H1 (cell line): ENCODE measurements around the gene PPP1R18. TPM values are rescaled to one million over a fixed set of nuclear protein-coding genes. Genes with fewer than 3 reads are reported as not detected.

ENCODE experiments used
- CTCF ChIA-PET: fragments of 300-600 bp; sonication (Branson Sonifier 250); formaldehyde crosslinking; loops from one replicate; lab custom pipeline; 2021; ENCODE audit not compliant: partially characterized antibody; lab: Charles Lee
- POLR2A ChIA-PET: fragments of 300-600 bp; sonication (Branson Sonifier 250); formaldehyde crosslinking; loops from one replicate; lab custom pipeline; 2021; ENCODE audit warnings: inconsistent platforms; ENCODE audit not compliant: partially characterized antibody; lab: Charles Lee
- DNase-seq, 2 experiments: peaks; one replicate each; pipeline versions ENCODE4 v3.0.0 to v3.0.0-alpha.2; 2010 to 2022; ENCODE audit warnings: low spot score in 2 of 2, low read depth in 1 of 2, mixed read lengths in 1 of 2
- FAIRE-seq: peaks from 2 replicates; lab custom pipeline; 2011; peaks lifted over from hg19 to GRCh38; lab: Jason Lieb, UNC
- H2AFZ ChIP-seq: 2 replicates; pipeline ENCODE4 v1.8.1; 2012; ENCODE audit warnings: low read length, inconsistent platforms
- H2AK5ac ChIP-seq: 2 replicates; pipeline ENCODE4 v1.6.1; 2013; ENCODE audit warnings: low read depth, low read length
- H2BK120ac ChIP-seq: replicated peaks from 2 replicates; pipeline ENCODE3; 2013; ENCODE audit warnings: low read depth, low read length, inconsistent platforms
- H2BK12ac ChIP-seq: 2 replicates; pipeline ENCODE4 v1.6.1; 2013; ENCODE audit warnings: low read depth, low read length
- H2BK15ac ChIP-seq: 2 replicates; pipeline ENCODE4 v1.6.1; 2013; ENCODE audit warnings: low read length
- H2BK20ac ChIP-seq: 2 replicates; pipeline ENCODE4 v1.6.1; 2013; ENCODE audit warnings: low read length
- H2BK5ac ChIP-seq: 2 replicates; pipeline ENCODE4 v1.6.1; 2013; ENCODE audit warnings: low read depth, low read length
- H3K14ac ChIP-seq: 2 replicates; pipeline ENCODE4 v1.6.1; 2013; ENCODE audit warnings: inconsistent platforms; ENCODE audit not compliant: insufficient read length
- H3K18ac ChIP-seq: 2 replicates; pipeline ENCODE4 v1.6.1; 2013; ENCODE audit warnings: low read length; ENCODE audit errors: extremely low read depth
- H3K23ac ChIP-seq: 2 replicates; pipeline ENCODE4 v1.6.1; 2013; ENCODE audit warnings: inconsistent platforms; ENCODE audit not compliant: insufficient read length
- H3K23me2 ChIP-seq: 2 replicates; pipeline ENCODE4 v1.6.1; 2013; ENCODE audit warnings: low read depth, low read length
- H3K27ac ChIP-seq: 2 replicates; pipeline ENCODE4 v1.6.1; 2011; ENCODE audit warnings: low read depth, low read length, inconsistent platforms
- H3K27me3 ChIP-seq, 4 experiments: replicated peaks in 1 of 4; 1 replicate in 1 of 4; 2 replicates in 3 of 4; pipeline versions ENCODE4 v1.6.1 to v1.8.1; 2011 to 2013; ENCODE audit warnings: low read length in 3 of 4, mild to moderate bottlenecking in 3 of 4, inconsistent platforms in 2 of 4, mixed read lengths in 2 of 4, moderate library complexity in 1 of 4; ENCODE audit not compliant: control insufficient read depth in 3 of 4, insufficient read depth in 3 of 4; ENCODE audit errors: extremely low read depth in 1 of 4
- H3K36me3 ChIP-seq, 4 experiments: 2 replicates each; pipeline versions ENCODE4 v1.6.1 to v1.8.1; 2011 to 2013; ENCODE audit warnings: mild to moderate bottlenecking in 4 of 4, low read length in 3 of 4, moderate library complexity in 2 of 4, control low read depth in 1 of 4, inconsistent platforms in 1 of 4; ENCODE audit not compliant: insufficient read depth in 4 of 4, control insufficient read depth in 2 of 4
- H3K4ac ChIP-seq: replicated peaks from 2 replicates; pipeline ENCODE3; 2013; ENCODE audit warnings: low read length, low read depth, mixed read lengths, inconsistent platforms; ENCODE audit not compliant: insufficient read length
- H3K4me1 ChIP-seq, 4 experiments: replicated peaks in 1 of 4; 1 replicate in 1 of 4; 2 replicates in 3 of 4; pipeline versions ENCODE4 v1.6.1 to v1.8.1; 2011 to 2013; ENCODE audit warnings: low read length in 3 of 4, inconsistent platforms in 2 of 4, mixed read lengths in 1 of 4; ENCODE audit not compliant: insufficient read depth in 4 of 4, control insufficient read depth in 3 of 4
- H3K4me2 ChIP-seq, 2 experiments: 2 replicates each; pipeline versions ENCODE4 v1.6.1 to v1.8.1; 2011 to 2013; ENCODE audit warnings: low read depth in 2 of 2, low read length in 2 of 2, control low read depth in 1 of 2, inconsistent platforms in 1 of 2, mild to moderate bottlenecking in 1 of 2; ENCODE audit not compliant: insufficient read depth in 1 of 2
- H3K4me3 ChIP-seq, 4 experiments: fragments of 200-600, 300-600 bp in 1 of 4; sonication (generic), shearing (Covaris generic), sonication (Bioruptor Twin) in 1 of 4; 2 replicates each; pipeline versions ENCODE4 v1.5.1 to v1.8.1; 2011 to 2016; ENCODE audit warnings: low read length in 4 of 4, low read depth in 3 of 4, control low read depth in 2 of 4, inconsistent platforms in 2 of 4, mild to moderate bottlenecking in 2 of 4, mixed read lengths in 1 of 4, moderate library complexity in 1 of 4; ENCODE audit not compliant: insufficient read depth in 2 of 4; ENCODE audit errors: extremely low read depth in 1 of 4
- H3K56ac ChIP-seq: replicated peaks from 2 replicates; pipeline ENCODE3; 2013; ENCODE audit warnings: low read depth, mild to moderate bottlenecking, mixed read lengths, low read length, inconsistent platforms; ENCODE audit not compliant: insufficient read length
- H3K79me1 ChIP-seq: 2 replicates; pipeline ENCODE4 v1.6.1; 2013; ENCODE audit warnings: low read depth, low read length, control low read depth
- H3K79me2 ChIP-seq, 2 experiments: 2 replicates each; pipeline versions ENCODE4 v1.6.1 to v1.8.1; 2012 to 2013; ENCODE audit warnings: low read length in 2 of 2, mild to moderate bottlenecking in 2 of 2, inconsistent platforms in 1 of 2; ENCODE audit not compliant: insufficient read depth in 2 of 2, control insufficient read depth in 1 of 2
- H3K9ac ChIP-seq, 4 experiments: replicated peaks in 1 of 4; 1 replicate in 1 of 4; 2 replicates in 3 of 4; pipeline versions ENCODE4 v1.6.1 to v1.8.1; 2011 to 2013; ENCODE audit warnings: low read depth in 3 of 4, low read length in 3 of 4, control low read depth in 2 of 4, mild to moderate bottlenecking in 2 of 4, moderate library complexity in 2 of 4, inconsistent platforms in 1 of 4; ENCODE audit errors: extremely low read depth in 1 of 4
- H3K9me3 ChIP-seq, 2 experiments: 2 replicates each; pipeline versions ENCODE4 v1.6.1 to v1.8.1; 2012 to 2013; ENCODE audit warnings: mild to moderate bottlenecking in 2 of 2, moderate library complexity in 2 of 2, control low read depth in 1 of 2, inconsistent platforms in 1 of 2, low read depth in 1 of 2, low read length in 1 of 2, mixed read lengths in 1 of 2; ENCODE audit not compliant: insufficient read depth in 2 of 2
- H4K20me1 ChIP-seq, 2 experiments: replicated peaks in 1 of 2; 2 replicates each; pipeline versions ENCODE3 to v1.8.1; 2011 to 2013; ENCODE audit warnings: inconsistent platforms in 2 of 2, low read length in 2 of 2, mild to moderate bottlenecking in 1 of 2; ENCODE audit not compliant: insufficient read depth in 2 of 2, control insufficient read depth in 1 of 2
- H4K5ac ChIP-seq: 2 replicates; pipeline ENCODE4 v1.6.1; 2013; ENCODE audit warnings: low read length, low read depth, mixed read lengths, inconsistent platforms; ENCODE audit not compliant: insufficient read length
- H4K8ac ChIP-seq: 2 replicates; pipeline ENCODE4 v1.8.0; 2013; ENCODE audit warnings: mild to moderate bottlenecking, moderate library complexity, low read length, inconsistent platforms; ENCODE audit not compliant: insufficient read depth; ENCODE audit errors: extremely low read depth
- H4K91ac ChIP-seq: replicated peaks from 2 replicates; pipeline ENCODE3; 2013; ENCODE audit warnings: low read length, mixed read lengths, inconsistent platforms; ENCODE audit not compliant: insufficient read length
- CEBPB ChIP-seq: IDR thresholded peaks from 2 replicates; pipeline ENCODE4 v1.6.1; 2012; ENCODE audit warnings: low read depth, low read length
- GTF2F1 ChIP-seq: IDR thresholded peaks from 2 replicates; pipeline ENCODE4 v1.6.1; 2012; ENCODE audit warnings: low read depth, low read length, improper control_type of control experiment, borderline replicate concordance
- NANOG ChIP-seq: IDR thresholded peaks from 2 replicates; pipeline ENCODE4 v1.6.1; 2011; ENCODE audit warnings: low read length, low read depth, mild to moderate bottlenecking, inconsistent platforms; ENCODE audit not compliant: insufficient read depth, poor library complexity, severe bottlenecking
- PHF8 ChIP-seq: fragments of 200-600 bp; sonication (generic); conservative IDR thresholded peaks from 2 replicates; pipeline ENCODE4 v1.7.1; 2012; ENCODE audit warnings: low read depth, mild to moderate bottlenecking, inconsistent platforms, low read length, moderate library complexity
- RNF2 ChIP-seq: fragments of 200-900, 300-1000 bp; sonication (generic); IDR thresholded peaks from 2 replicates; pipeline ENCODE4 v1.7.1; 2016; ENCODE audit warnings: borderline replicate concordance, low read depth, mild to moderate bottlenecking, antibody characterized with exemption, low read length; ENCODE audit not compliant: poor library complexity, severe bottlenecking; ENCODE audit errors: missing control alignments
- SIN3A ChIP-seq, 2 experiments: IDR thresholded peaks in 1 of 2; conservative IDR thresholded peaks in 1 of 2; 2 replicates each; pipeline ENCODE4 v1.6.1; 2011 to 2012; ENCODE audit warnings: low read length in 2 of 2, improper control_type of control experiment in 1 of 2, low read depth in 1 of 2, mild to moderate bottlenecking in 1 of 2
- TAF7 ChIP-seq: optimal IDR thresholded peaks from 2 replicates; pipeline ENCODE3; 2011; ENCODE audit warnings: low read depth, mild to moderate bottlenecking, inconsistent platforms, low read length, moderate library complexity, borderline replicate concordance
- WGBS, 2 experiments: shearing (Covaris generic) in 1 of 2; methylation state at CpG; one replicate each; pipeline versions ENCODE4 v1.1.6 to v1.1.7; 2013 to 2015; ENCODE audit warnings: low lambda C conversion rate in 2 of 2, mixed read lengths in 2 of 2, inconsistent platforms in 1 of 2, low coverage in 1 of 2, missing lambda C conversion rate in 1 of 2; ENCODE audit not compliant: insufficient replicate concordance in 2 of 2, insufficient coverage in 1 of 2, insufficient read length in 1 of 2; ENCODE audit errors: extremely low coverage in 1 of 2, missing lambda C conversion rate in 1 of 2; 5-methylcytosine and 5-hydroxymethylcytosine counted together
- polyA plus RNA-seq, 7 experiments: library from polyadenylated mRNA; depleted of rRNA in 3 of 7; stranded (reverse) in 5 of 7; unstranded in 2 of 7; fragments of >200 nt in 5 of 7; fragments of 200-250 nt in 2 of 7; gene quantifications; 1 replicate in 5 of 7; 2 replicates in 1 of 7; 4 replicates in 1 of 7; pipeline versions ENCODE4 v1.2.1 to v1.2.3, GENCODE V29; 2011 to 2013; ENCODE audit warnings: missing spikeins in 2 of 7, mixed read lengths in 2 of 7
- total RNA-seq: library from RNA; stranded (reverse); fragmentation: NEBNext Ultra II Directional; extraction: Animal tissue kit (Norgen Biotek cat#: 25700); gene quantifications from 2 replicates; pipeline ENCODE4 v1.2.1, GENCODE V29; 2021
- TF ChIP-seq, protein P1 (sequence below): IDR thresholded peaks from 2 replicates; pipeline ENCODE4 v1.6.1; 2012; ENCODE audit warnings: inconsistent platforms

Gene PPP1R18
- total and polyA plus RNA-seq, 2 of the 8 experiments (the other 6 are each of a cell fraction or from before 2014, with no cell fraction given): 25.1 to 29.1 TPM

DNA sequence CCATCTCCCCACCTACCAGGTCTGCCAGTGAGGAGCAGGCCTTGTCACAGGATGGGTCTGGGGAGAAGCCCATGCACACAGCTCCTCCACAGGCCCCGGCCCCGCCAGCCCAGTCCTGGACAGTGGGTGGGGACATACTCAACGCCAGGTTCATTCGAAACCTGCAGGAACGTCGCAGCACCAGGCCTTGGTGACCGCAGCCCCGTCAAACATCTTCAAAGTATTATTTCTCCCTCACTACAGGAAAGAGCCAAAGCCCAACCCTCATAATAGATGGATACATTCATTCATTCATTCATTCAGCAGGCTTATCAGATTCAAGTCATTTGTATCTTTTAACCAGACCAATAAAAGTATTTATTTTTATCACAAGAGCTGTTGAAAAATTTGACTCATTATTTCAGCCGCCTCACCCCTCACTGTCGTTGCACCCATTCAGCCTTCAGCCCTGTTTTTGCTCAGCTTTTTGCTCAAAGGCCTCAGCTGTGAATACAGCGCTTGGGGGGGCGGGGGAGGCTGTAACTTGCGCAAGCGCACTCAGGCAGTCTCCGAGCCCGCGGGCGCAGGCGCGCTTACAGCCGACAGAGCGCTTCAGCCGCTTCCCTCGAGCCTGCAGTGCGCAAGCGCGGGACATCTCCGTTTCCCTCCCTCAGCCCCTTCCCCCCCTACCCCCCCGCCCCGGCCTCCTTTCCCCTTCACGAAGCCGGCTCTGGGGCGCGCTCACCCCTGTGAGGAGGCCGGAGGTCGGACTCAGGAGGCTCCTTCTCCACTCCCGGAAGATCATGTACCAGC is 39.8 kb downstream of the PPP1R18 start, which contains the start of gene C6orf136:
TSS of gene C6orf136 (plus strand) at position 684 of the 792 bp plus-strand sequence. CDS start at position 783, 99 bp downstream.
- H4K91ac ChIP-seq: peak within 1 kb of the TSS; percentile 99
- H3K4ac ChIP-seq: peak within 1 kb of the TSS; percentile 84
- peak within 1 kb of the TSS; percentile 76 to 86 for H3K4me2 ChIP-seq
- DNase-seq: peak; percentile 75 to 87
- peaks cover 5% of the 10 kb centered on the region; the same call in 1 of the 2 replicates for H3K23me2 ChIP-seq
- H3K79me2 ChIP-seq: peaks cover 3 to 20% of the 10 kb centered on the region in 2 experiments; a peak in 3 of 4 replicates
- peaks cover 0 to 2% of the 10 kb centered on the region in 2 experiments for H4K20me1 ChIP-seq
- peaks cover 8% of the 10 kb centered on the region for H3K79me1 ChIP-seq
- H3K27ac ChIP-seq: peak within 1 kb of the TSS; percentile 66
- no peak within 1 kb of the TSS for H3K23ac ChIP-seq
- WGBS, 2 experiments: 31% methylated on average over 16 of the region's 37 CpGs; no CpG with 5 or more reads in 1 of the 2 experiments
- H3K36me3 ChIP-seq: peaks cover 4 to 13% (median 6%) of the 10 kb centered on the region in 4 experiments; a peak in 5 of 8 replicates
- no peak for FAIRE-seq
- H2BK5ac ChIP-seq: peak within 1 kb of the TSS; percentile 96
- 0 out of 2 replicates have a peak within 1 kb of the TSS, but pooled peaks have one; percentile 2 for H2AFZ ChIP-seq
- peaks cover 0 to 6% (median 4%) of the 10 kb centered on the region in 4 experiments; a peak in 5 of 7 replicates for H3K4me1 ChIP-seq
- no peak within 1 kb of the TSS for H2BK12ac ChIP-seq
- H2AK5ac ChIP-seq: no peak within 1 kb of the TSS
- H4K5ac ChIP-seq: peak within 1 kb of the TSS; percentile 100
- peak within 1 kb of the TSS; percentile 96 for H4K8ac ChIP-seq
- no peak within 1 kb of the TSS for H2BK20ac ChIP-seq
- H2BK120ac ChIP-seq: no peak within 1 kb of the TSS
- no peak within 1 kb of the TSS for H3K14ac ChIP-seq
- H3K18ac ChIP-seq: peak within 1 kb of the TSS; percentile 98
- H2BK15ac ChIP-seq: peak within 1 kb of the TSS; percentile 97; the same call in 1 of the 2 replicates
- H3K9me3 ChIP-seq: no peaks in the 10 kb centered on the region
- peak within 1 kb of the TSS; percentile 74 to 91 (median 85) for H3K4me3 ChIP-seq
- ChIA-PET CTCF (interaction anchor here (1.3 to 1.4 kb wide), 2 partner anchors 26 to 48 kb away, joined by 3 to 4 read pairs; partner anchors contain the start of gene DHX16), POLR2A (interaction anchor here (0.7 to 3.3 kb wide), 20 partner anchors 9 to 261 kb away, joined by 3 to 23 read pairs (median 4); partner anchors contain the start of genes ABCF1, GTF2H4, MDC1 and MRPS18B)
- peak within 1 kb of the TSS; percentile 51 to 79 (median 70) for H3K9ac ChIP-seq
- H3K56ac ChIP-seq: peak within 1 kb of the TSS; percentile 93
- no peaks in the 10 kb centered on the region for H3K27me3 ChIP-seq
- no peak; the same call in 1 of the 2 replicates for TF ChIP-seq PHF8
- TF ChIP-seq TAF7: peak; percentile 39
- TF ChIP-seq GTF2F1: no peak
- peak in 1 of 2 experiments; percentile 77; a peak in 3 of 4 replicates for TF ChIP-seq SIN3A (conservative IDR thresholded peaks at IDR 0.05 in 1 of 2, IDR thresholded peaks at IDR 0.05 in 1 of 2; ENCODE audit: low read depth in 1 of 2, low read length in 2 of 2)
- peak; percentile 72; the same call in 1 of the 2 replicates for TF ChIP-seq CEBPB
- TF ChIP-seq, protein P1, sequence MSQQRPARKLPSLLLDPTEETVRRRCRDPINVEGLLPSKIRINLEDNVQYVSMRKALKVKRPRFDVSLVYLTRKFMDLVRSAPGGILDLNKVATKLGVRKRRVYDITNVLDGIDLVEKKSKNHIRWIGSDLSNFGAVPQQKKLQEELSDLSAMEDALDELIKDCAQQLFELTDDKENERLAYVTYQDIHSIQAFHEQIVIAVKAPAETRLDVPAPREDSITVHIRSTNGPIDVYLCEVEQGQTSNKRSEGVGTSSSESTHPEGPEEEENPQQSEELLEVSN: 0 out of 2 replicates have a peak, but pooled peaks have one; percentile 8
- TF ChIP-seq RNF2: no peak
- TF ChIP-seq NANOG: no peak
